Lung (tissue), 12 donors: ENCODE data around the gene FBF1. TPM values are rescaled to one million over a fixed set of nuclear protein-coding genes. Genes with fewer than 3 reads are reported as not detected.
A peak's percentile ranks its signal among the peaks of the same experiment; 100 is the strongest.
"Not testable (repeated sequence)": the region's sequence is repeated elsewhere in the genome, so short reads cannot be mapped to it uniquely, and the experiment has no call there.

Experiments used
- ATAC-seq: fragments of 200-7000 bp; cut with Tn5 transposase; one replicate; pipeline ENCODE4 v1.9.1; 2020; ENCODE audit warnings: moderate number of reproducible peaks; ENCODE audit not compliant: insufficient read depth, low FRiP score
- DNase-seq, 3 donors: peaks; one replicate each; pipeline ENCODE4 v3.0.0-alpha.2; 2013 to 2017
- H3K27ac ChIP-seq, 2 donors: one replicate each; pipeline ENCODE4 v1.5.1; 2013; ENCODE audit warnings: mild to moderate bottlenecking in 2 of 2, moderate library complexity in 2 of 2, control low read depth in 1 of 2, inconsistent platforms in 1 of 2, low read depth in 1 of 2, low read length in 1 of 2
- H3K27me3 ChIP-seq, 3 donors: one replicate each; pipeline ENCODE4 v1.5.1; 2013; ENCODE audit warnings: low read length in 2 of 3; ENCODE audit not compliant: control insufficient read depth in 3 of 3, insufficient read depth in 3 of 3
- H3K36me3 ChIP-seq, 4 donors: one replicate each; pipeline ENCODE4 v1.5.1; 2013; ENCODE audit warnings: low read length in 4 of 4, mild to moderate bottlenecking in 1 of 4, moderate library complexity in 1 of 4; ENCODE audit not compliant: control insufficient read depth in 4 of 4, insufficient read depth in 4 of 4
- H3K4me1 ChIP-seq, 5 donors: one replicate each; pipeline ENCODE4 v1.5.1; 2013; ENCODE audit warnings: low read length in 5 of 5, mild to moderate bottlenecking in 2 of 5, moderate library complexity in 1 of 5; ENCODE audit not compliant: control insufficient read depth in 5 of 5, insufficient read depth in 5 of 5
- H3K4me3 ChIP-seq: one replicate; pipeline ENCODE4 v1.5.1; 2013; ENCODE audit warnings: mild to moderate bottlenecking, control low read depth, moderate library complexity
- H3K9ac ChIP-seq, 2 donors: one replicate each; pipeline ENCODE4 v1.5.1; 2013; ENCODE audit warnings: low read length in 2 of 2, control low read depth in 1 of 2; ENCODE audit not compliant: insufficient read depth in 1 of 2
- H3K9me3 ChIP-seq, 4 donors: one replicate each; pipeline ENCODE4 v1.5.1; 2013; ENCODE audit warnings: low read length in 3 of 4, mild to moderate bottlenecking in 1 of 4, moderate library complexity in 1 of 4; ENCODE audit not compliant: control insufficient read depth in 4 of 4, insufficient read depth in 3 of 4
- WGBS, 2 donors: extraction: QIAGEN DNeasy Blood & Tissue Kit; methylation state at CpG; one replicate each; pipeline ENCODE4 v1.1.7; 2013; 5-methylcytosine and 5-hydroxymethylcytosine counted together
- polyA plus RNA-seq, 2 donors: library from polyadenylated mRNA; stranded (reverse); fragments of 200-250 nt; gene quantifications; one replicate each; pipeline ENCODE4 v1.2.1, GENCODE V29; 2013
- total RNA-seq, 2 donors: library from RNA; depleted of rRNA in 1 of 2; stranded (reverse); fragments of >200 nt in 1 of 2; gene quantifications; one replicate each; pipeline ENCODE4 v1.2.1, GENCODE V29; 2014 to 2021
- TF ChIP-seq, protein P1 (sequence below): IDR thresholded peaks from 2 replicates; pipeline ENCODE4 v1.5.1; 2012; ENCODE audit warnings: mild to moderate bottlenecking; ENCODE audit errors: control extremely low read depth, extremely low read depth
- donor health status: control.
- donor health status: control.
- donor health status: Bipolar disorder and iron deficiency.
- donor health status: healthy.
- donor health status: DM: yes; HTN: yes; CAD: no.

The FBF1 gene
- total and polyA plus RNA-seq, 4 donors = 4.6 to 18.7 (median 13.1) TPM

- peaks cover 0 to 5% (median 1%) of the 10 kb centered on the region in 4 donors for H3K36me3 ChIP-seq
- H3K27me3 ChIP-seq = no peaks in the 10 kb centered on the region
- peaks cover 3 to 46% (median 19%) of the 10 kb centered on the region in 5 donors for H3K4me1 ChIP-seq
- H3K4me3 ChIP-seq = no peak overlapping the region
- H3K9me3 ChIP-seq = no peaks in the 10 kb centered on the region
- peak overlapping the region; percentile 62 to 88 for H3K27ac ChIP-seq
- DNase-seq = peak; percentile 87 to 97 (median 95)
- TF ChIP-seq, protein P1, sequence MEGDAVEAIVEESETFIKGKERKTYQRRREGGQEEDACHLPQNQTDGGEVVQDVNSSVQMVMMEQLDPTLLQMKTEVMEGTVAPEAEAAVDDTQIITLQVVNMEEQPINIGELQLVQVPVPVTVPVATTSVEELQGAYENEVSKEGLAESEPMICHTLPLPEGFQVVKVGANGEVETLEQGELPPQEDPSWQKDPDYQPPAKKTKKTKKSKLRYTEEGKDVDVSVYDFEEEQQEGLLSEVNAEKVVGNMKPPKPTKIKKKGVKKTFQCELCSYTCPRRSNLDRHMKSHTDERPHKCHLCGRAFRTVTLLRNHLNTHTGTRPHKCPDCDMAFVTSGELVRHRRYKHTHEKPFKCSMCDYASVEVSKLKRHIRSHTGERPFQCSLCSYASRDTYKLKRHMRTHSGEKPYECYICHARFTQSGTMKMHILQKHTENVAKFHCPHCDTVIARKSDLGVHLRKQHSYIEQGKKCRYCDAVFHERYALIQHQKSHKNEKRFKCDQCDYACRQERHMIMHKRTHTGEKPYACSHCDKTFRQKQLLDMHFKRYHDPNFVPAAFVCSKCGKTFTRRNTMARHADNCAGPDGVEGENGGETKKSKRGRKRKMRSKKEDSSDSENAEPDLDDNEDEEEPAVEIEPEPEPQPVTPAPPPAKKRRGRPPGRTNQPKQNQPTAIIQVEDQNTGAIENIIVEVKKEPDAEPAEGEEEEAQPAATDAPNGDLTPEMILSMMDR = no peak
- H3K9ac ChIP-seq = no peak overlapping the region
- peak; percentile 7 for ATAC-seq
- 49 to 72% methylated on average over 23 of the region's 23 CpGs for WGBS, 2 donors
Observed at GRCh38 chr17:75869282-75870141, 71.3 kb downstream of the FBF1 start.

- 88 to 94% methylated on average over 12 of the region's 12 CpGs for WGBS, 2 donors
- DNase-seq, ATAC-seq, H3K9ac ChIP-seq, H3K36me3 ChIP-seq, H3K9me3 ChIP-seq, H3K27me3 ChIP-seq, H3K4me3 ChIP-seq: not testable (repeated sequence)
- peaks cover 3 to 52% (median 26%) of the 10 kb centered on the region in 5 donors for H3K4me1 ChIP-seq
- peak overlapping the region; percentile 1 to 62 for H3K27ac ChIP-seq
Observed at GRCh38 chr17:75868730-75869281, 72.0 kb downstream of the FBF1 start.

GRCh38 chr17:75865404-75866188, 75.2 kb downstream of the FBF1 start:
- peaks cover 0 to 38% (median 14%) of the 10 kb centered on the region in 5 donors for H3K4me1 ChIP-seq
- ATAC-seq, H3K9ac ChIP-seq, H3K36me3 ChIP-seq, H3K4me3 ChIP-seq, H3K9me3 ChIP-seq, H3K27me3 ChIP-seq: not testable (repeated sequence)
- DNase-seq = peak; percentile 73 to 80 (median 74)
- peak overlapping the region in 1 of 2 donors; percentile 62 for H3K27ac ChIP-seq
- 82 to 90% methylated on average over 15 to 17 of the region's 17 CpGs for WGBS, 2 donors

DNA sequence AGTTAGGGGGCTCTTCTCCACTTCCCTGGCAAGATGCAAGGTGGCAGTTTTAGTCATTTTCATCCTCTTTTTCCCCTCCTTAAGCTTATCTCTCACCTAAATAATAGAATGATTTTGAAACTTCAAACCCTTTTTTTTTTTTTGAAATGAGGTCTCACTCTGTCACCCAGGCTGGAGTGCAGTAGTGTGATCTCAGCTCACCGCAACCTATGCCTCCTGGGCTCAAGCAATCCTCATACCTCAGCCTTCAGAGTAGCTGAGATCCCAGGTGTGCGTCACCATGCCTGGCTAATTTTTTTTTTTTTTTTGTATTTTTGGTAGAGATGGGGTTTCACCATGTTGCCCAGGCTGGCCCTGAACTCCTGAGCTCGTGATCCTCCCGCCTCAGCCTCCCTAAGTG, 76.0 kb downstream of the FBF1 start:
- Histone ChIP-seq H3K4me1 (peaks cover 0 to 31% (median 11%) of the 10 kb centered on the region in 5 donors), H3K27ac (peak overlapping the region; percentile 37 to 62), H3K9ac (peak overlapping the region in 1 of 2 donors; percentile 91)
- not testable (repeated sequence) for H3K4me3 ChIP-seq, H3K36me3 ChIP-seq, H3K27me3 ChIP-seq, DNase-seq, ATAC-seq, H3K9me3 ChIP-seq
- 72 to 88% methylated on average over 4 of the region's 4 CpGs for WGBS, 2 donors
